ENCODE measurements around the gene R3HDM2. TPM values are rescaled to one million over a fixed set of nuclear protein-coding genes. Genes with fewer than 3 reads are reported as not detected.

Gene R3HDM2
- total and polyA plus RNA-seq, 2 donors (not counting 1 experiment from before 2014, with no cell fraction given) = 104 to 129 TPM

DNA sequence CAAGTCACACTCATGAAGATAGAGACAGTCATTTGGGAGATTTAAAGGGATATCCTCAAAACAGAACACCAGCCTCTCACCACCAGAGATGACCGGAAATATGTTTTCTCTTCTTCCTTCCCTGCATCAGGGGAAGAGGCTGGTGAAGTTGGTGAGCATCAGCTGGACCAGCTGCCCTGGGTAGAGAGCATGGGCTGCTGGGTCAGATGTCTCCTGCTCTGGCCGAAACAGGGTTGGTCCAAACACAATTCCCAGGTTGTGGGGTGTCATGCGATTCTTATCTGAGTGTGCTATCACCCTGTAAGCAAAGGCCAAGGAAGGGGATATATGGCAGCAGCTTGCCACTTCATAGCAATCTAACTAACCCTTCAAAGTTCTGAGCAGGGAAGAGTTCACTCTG is 41.5 kb upstream of the R3HDM2 start:
- TF ChIP-seq EZH2 (IDR thresholded peaks at IDR 0.05; ENCODE audit: borderline replicate concordance, insufficient read depth, low read depth, low read length, poor library complexity, severe bottlenecking) = no peak
- TF ChIP-seq, protein P1, sequence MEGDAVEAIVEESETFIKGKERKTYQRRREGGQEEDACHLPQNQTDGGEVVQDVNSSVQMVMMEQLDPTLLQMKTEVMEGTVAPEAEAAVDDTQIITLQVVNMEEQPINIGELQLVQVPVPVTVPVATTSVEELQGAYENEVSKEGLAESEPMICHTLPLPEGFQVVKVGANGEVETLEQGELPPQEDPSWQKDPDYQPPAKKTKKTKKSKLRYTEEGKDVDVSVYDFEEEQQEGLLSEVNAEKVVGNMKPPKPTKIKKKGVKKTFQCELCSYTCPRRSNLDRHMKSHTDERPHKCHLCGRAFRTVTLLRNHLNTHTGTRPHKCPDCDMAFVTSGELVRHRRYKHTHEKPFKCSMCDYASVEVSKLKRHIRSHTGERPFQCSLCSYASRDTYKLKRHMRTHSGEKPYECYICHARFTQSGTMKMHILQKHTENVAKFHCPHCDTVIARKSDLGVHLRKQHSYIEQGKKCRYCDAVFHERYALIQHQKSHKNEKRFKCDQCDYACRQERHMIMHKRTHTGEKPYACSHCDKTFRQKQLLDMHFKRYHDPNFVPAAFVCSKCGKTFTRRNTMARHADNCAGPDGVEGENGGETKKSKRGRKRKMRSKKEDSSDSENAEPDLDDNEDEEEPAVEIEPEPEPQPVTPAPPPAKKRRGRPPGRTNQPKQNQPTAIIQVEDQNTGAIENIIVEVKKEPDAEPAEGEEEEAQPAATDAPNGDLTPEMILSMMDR (IDR thresholded peaks at IDR 0.05) = no peak
- CTCF ChIA-PET = interaction anchor here (10.4 kb wide), 1 partner anchor 11 kb away, joined by 166 read pairs; the partner anchor contains the start of gene GLI1
- Histone ChIP-seq H3K4me2 (replicated peaks; ENCODE audit: low read depth, low read length, poor library complexity, severe bottlenecking) (no peak overlapping the region), H3K9me3 (ENCODE audit: control extremely low read depth in 1 of 3, control insufficient read depth in 2 of 3, insufficient read depth in 1 of 3, low read length in 2 of 3) (no peaks in the 10 kb centered on the region), H3K9ac (ENCODE audit: low read length) (no peak overlapping the region), H3K4me1 (ENCODE audit: control insufficient read depth in 2 of 2, insufficient read depth in 2 of 2, low read length in 2 of 2) (peaks cover 28 to 45% of the 10 kb centered on the region in 2 donors), H3K4me3 (ENCODE audit: control extremely low read depth in 1 of 5, extremely low read depth in 1 of 5, insufficient read depth in 1 of 5, low read depth in 2 of 5, low read length in 4 of 5) (no peak overlapping the region), H3K27me3 (replicated peaks in 1 of 4; ENCODE audit: control extremely low read depth in 1 of 4, control insufficient read depth in 3 of 4, insufficient read depth in 4 of 4, low read length in 3 of 4) (no peaks in the 10 kb centered on the region), H4K20me1 (ENCODE audit: control insufficient read depth, insufficient read depth, low read length, poor library complexity, severe bottlenecking) (peaks cover 23% of the 10 kb centered on the region), H3K36me3 (replicated peaks in 1 of 2; ENCODE audit: control extremely low read depth in 1 of 2, control insufficient read depth in 1 of 2, extremely low read depth in 1 of 2, insufficient read depth in 2 of 2, low read length in 1 of 2) (peaks cover 2 to 65% of the 10 kb centered on the region in 2 experiments), H2AFZ (ENCODE audit: insufficient read depth, low read depth, low read length, poor library complexity, severe bottlenecking) (no peak overlapping the region), H3K79me2 (ENCODE audit: control insufficient read depth, insufficient read depth, low read length) (peaks cover 46% of the 10 kb centered on the region), H3K27ac (ENCODE audit: low read length in 2 of 2) (peak overlapping the region in 1 of 2 donors; percentile 27)
- Mint-ChIP-seq H3K27me3 (no peaks in the 10 kb centered on the region), H3K4me1 (peaks cover 45% of the 10 kb centered on the region), H3K27ac (peak overlapping the region; percentile 80), H3K4me3 (no peak overlapping the region), H3K9me3 (ENCODE audit: insufficient read depth) (no peaks in the 10 kb centered on the region)
- 100% methylated on average over 1 of the region's 3 CpGs for WGBS (ENCODE audit: insufficient coverage)
- DNase-seq (no peak), ATAC-seq (ENCODE audit: low read depth) (no peak)
- intact Hi-C loops (cut with micrococcal nuclease) = no loop called here
- POLR2A ChIA-PET = no interaction called here

- Histone ChIP-seq H3K9me3 (ENCODE audit: control extremely low read depth in 1 of 3, control insufficient read depth in 2 of 3, insufficient read depth in 1 of 3, low read length in 2 of 3) (no peaks in the 10 kb centered on the region), H3K27ac (ENCODE audit: low read length in 2 of 2) (peak overlapping the region in 1 of 2 donors; percentile 52), H4K20me1 (ENCODE audit: control insufficient read depth, insufficient read depth, low read length, poor library complexity, severe bottlenecking) (peaks cover 23% of the 10 kb centered on the region), H3K4me3 (ENCODE audit: control extremely low read depth in 1 of 5, extremely low read depth in 1 of 5, insufficient read depth in 1 of 5, low read depth in 2 of 5, low read length in 4 of 5) (no peak overlapping the region), H3K27me3 (replicated peaks in 1 of 4; ENCODE audit: control extremely low read depth in 1 of 4, control insufficient read depth in 3 of 4, insufficient read depth in 4 of 4, low read length in 3 of 4) (no peaks in the 10 kb centered on the region), H2AFZ (ENCODE audit: insufficient read depth, low read depth, low read length, poor library complexity, severe bottlenecking) (no peak overlapping the region), H3K79me2 (ENCODE audit: control insufficient read depth, insufficient read depth, low read length) (peaks cover 39% of the 10 kb centered on the region), H3K9ac (ENCODE audit: low read length) (no peak overlapping the region), H3K4me1 (ENCODE audit: control insufficient read depth in 2 of 2, insufficient read depth in 2 of 2, low read length in 2 of 2) (peaks cover 28 to 38% of the 10 kb centered on the region in 2 donors), H3K4me2 (replicated peaks; ENCODE audit: low read depth, low read length, poor library complexity, severe bottlenecking) (no peak overlapping the region), H3K36me3 (replicated peaks in 1 of 2; ENCODE audit: control extremely low read depth in 1 of 2, control insufficient read depth in 1 of 2, extremely low read depth in 1 of 2, insufficient read depth in 2 of 2, low read length in 1 of 2) (peaks cover 2 to 65% of the 10 kb centered on the region in 2 experiments)
- CTCF ChIA-PET = interaction anchor here (10.4 kb wide), 1 partner anchor 11 kb away, joined by 166 read pairs; the partner anchor contains the start of gene GLI1
- H3K9me3 Mint-ChIP-seq (ENCODE audit: insufficient read depth) = no peaks in the 10 kb centered on the region
- H3K4me3 Mint-ChIP-seq = no peak overlapping the region
- 92% methylated on average over 2 of the region's 3 CpGs for WGBS (ENCODE audit: insufficient coverage)
- H3K27ac Mint-ChIP-seq = no peak overlapping the region
- no peaks in the 10 kb centered on the region for H3K27me3 Mint-ChIP-seq
- ATAC-seq (ENCODE audit: low read depth) (no peak), DNase-seq (no peak)
- POLR2A ChIA-PET = no interaction called here
- TF ChIP-seq, protein P1 (IDR thresholded peaks at IDR 0.05) = no peak
- no peak for TF ChIP-seq EZH2 (IDR thresholded peaks at IDR 0.05; ENCODE audit: borderline replicate concordance, insufficient read depth, low read depth, low read length, poor library complexity, severe bottlenecking)
- intact Hi-C loops (cut with micrococcal nuclease) = no loop called here
- peaks cover 38% of the 10 kb centered on the region for H3K4me1 Mint-ChIP-seq
Observed at GRCh38 chr12:57471661-57472060, 40.8 kb upstream of the R3HDM2 start.

Data from B cell (primary cell).